GM21825 (cell line): ENCODE results near the gene PDP2.
"Not testable (repeated sequence)": the region's sequence is repeated elsewhere in the genome, so short reads cannot be mapped to it uniquely, and the experiment has no call there.

Source experiments
- ATAC-seq: cut with Tn5 transposase; IDR thresholded peaks from one replicate; pipeline ENCODE4 v1.9.1; 2021; ENCODE audit warnings: mild to moderate bottlenecking, moderate library complexity; ENCODE audit not compliant: unreplicated experiment

Gene PDP2

DNA sequence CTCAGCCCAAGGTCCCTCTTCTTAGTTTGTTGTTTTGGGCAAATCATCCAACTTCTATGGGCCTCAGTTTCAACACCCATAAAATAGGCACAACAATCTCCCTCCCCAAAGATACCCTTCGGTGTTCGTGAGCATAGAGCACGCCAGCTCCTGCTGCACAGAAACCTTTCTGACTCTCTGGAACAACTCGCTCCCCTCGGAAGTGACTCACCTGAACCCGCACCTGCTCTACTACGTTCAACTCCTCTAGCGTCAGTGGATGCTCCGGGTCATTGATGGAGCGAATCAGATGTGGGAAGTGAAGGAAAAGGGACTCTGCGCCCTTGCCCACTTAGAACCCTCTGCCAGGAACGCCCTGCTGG is 53.4 kb downstream of the PDP2 start:
- ATAC-seq: no peak

- ATAC-seq: peak; percentile 66
Measured at GRCh38 chr16:66934138-66934838, 54.0 kb downstream of the PDP2 start, which contains the start of gene CIAO2B. Gene CIAO2B, minus strand, starts transcription at chr16:66934402. Its CDS starts 38 bp downstream, at chr16:66934364.

DNA sequence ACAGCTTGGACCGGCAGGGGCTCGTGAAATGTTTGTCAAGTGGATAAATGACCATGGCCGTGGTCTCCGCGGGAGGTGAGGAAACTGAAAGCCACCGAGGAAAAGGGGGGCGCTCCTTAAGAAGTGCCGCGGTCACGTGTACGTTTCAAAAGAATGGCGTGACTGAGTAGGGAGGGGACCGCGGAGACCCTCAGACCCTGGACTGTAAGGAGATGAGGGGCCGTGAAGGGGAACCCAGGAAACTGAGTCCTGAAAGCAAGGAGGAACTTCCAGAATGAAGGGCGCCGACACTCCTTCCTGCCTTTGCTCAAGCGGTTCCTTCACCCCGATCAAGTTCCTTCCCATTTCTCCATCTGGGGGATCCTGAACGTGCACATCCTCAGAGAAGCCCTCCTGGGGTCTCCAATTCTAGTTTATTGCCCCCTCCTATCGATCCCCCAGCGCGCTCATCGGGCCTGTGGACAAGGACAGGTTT is 54.6 kb downstream of the PDP2 start:
- ATAC-seq: not testable (repeated sequence)

- no peak for ATAC-seq
Measured at GRCh38 chr16:66935314-66936011, 55.1 kb downstream of the PDP2 start, which contains the start of gene CES2. Gene CES2, plus strand, starts transcription at chr16:66935516. Its CDS starts 120 bp downstream, at chr16:66935636.

GRCh38 chr16:66936462-66936861 is 56.1 kb downstream of the PDP2 start:
- ATAC-seq: no peak

- no peak for ATAC-seq
Measured at GRCh38 chr16:66936889-66937554, 56.7 kb downstream of the PDP2 start.

DNA sequence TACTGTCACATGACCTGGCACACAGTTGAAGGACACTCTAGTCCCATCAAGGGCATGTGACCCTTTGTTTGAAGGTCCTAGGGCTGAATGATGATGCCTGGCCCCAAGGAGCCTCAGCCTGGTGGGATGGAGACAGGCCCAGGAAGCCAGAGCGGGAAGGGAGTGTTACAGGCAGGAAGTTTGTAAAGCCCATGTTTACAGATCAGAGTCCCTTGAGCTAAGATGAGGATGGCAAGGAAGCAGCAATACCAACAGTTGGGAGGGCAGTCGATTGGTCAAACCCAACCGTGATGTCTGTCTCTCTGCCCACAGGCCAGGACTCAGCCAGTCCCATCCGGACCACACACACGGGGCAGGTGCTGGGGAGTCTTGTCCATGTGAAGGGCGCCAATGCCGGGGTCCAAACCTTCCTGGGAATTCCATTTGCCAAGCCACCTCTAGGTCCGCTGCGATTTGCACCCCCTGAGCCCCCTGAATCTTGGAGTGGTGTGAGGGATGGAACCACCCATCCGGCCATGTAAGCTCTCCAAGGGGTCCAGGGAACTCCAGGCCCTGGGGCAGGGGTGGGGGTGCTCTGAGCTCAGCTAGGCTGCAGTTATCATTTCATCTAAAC is 57.5 kb downstream of the PDP2 start:
- ATAC-seq: no peak

DNA sequence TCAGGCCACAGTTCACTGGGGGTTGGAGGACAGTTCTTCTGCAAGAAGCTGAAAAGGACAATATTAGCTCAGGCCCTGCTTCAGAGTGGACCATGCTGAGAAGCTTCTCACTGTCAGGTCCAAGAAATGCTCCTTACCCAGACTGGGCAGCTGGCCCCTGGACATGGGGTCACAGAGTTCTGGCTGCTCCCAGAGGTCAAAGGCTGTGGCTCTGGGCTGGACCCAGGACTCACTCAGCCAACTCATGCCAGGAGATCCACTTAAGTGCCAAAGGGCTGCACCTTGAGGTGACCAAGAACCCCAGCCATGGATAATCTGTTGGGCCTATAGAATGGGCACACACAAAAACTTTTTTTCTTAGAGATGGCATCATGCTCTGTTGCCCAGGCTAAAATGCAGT is 59.1 kb downstream of the PDP2 start:
- no peak for ATAC-seq

DNA sequence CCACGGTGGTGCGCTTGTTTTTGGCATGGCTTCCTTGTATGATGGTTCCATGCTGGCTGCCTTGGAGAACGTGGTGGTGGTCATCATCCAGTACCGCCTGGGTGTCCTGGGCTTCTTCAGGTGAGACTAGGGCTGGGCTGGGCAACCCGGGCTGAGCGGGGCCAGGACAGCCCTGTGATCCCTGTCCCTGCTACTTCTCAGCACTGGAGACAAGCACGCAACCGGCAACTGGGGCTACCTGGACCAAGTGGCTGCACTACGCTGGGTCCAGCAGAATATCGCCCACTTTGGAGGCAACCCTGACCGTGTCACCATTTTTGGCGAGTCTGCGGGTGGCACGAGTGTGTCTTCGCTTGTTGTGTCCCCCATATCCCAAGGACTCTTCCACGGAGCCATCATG is 59.9 kb downstream of the PDP2 start:
- no peak for ATAC-seq
